ENCODE measurements around the gene PRCD. TPM values are rescaled to one million over a fixed set of nuclear protein-coding genes. Genes with fewer than 3 reads are reported as not detected.

Gene PRCD
- total and polyA plus RNA-seq, 3 donors from 2014 or later, result 3.2 to 4.6 (median 3.8) TPM

DNA sequence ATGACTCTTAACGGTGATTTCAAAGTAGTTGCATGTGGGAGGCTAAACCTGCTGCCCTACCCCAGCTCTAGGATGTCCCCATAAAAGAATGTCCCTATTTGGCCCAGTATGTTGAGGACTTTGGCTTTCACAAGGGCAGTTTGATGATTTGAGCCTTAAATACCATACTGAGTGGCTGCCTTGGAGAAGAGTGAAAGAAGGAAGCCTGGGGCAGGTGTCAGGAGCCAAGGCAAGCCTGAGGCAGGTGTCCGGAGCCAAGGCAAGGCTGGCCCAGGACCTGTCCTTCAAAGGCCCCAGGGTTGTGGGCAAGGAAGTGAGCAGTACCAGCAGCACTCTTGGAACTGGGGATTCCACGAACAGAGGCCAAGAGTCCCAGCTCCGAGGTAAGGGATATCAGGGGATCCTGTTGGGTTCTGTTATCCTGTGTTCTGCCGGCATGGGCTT, 27.2 kb downstream of the PRCD start:
- no peak overlapping the region for H3K4me3 ChIP-seq
- no peak for TF ChIP-seq CTCF (IDR thresholded peaks at IDR 0.05)
- no peak for TF ChIP-seq POLR2A (IDR thresholded peaks at IDR 0.05)
- H3K27ac ChIP-seq, result no peak overlapping the region
- no peak for DNase-seq
- H3K9me3 ChIP-seq, result no peaks in the 10 kb centered on the region
- H3K4me1 ChIP-seq, result peaks cover 25% of the 10 kb centered on the region
- no peaks in the 10 kb centered on the region for H3K36me3 ChIP-seq (ENCODE audit: low read depth, missing control alignments)
- H3K27me3 ChIP-seq, result no peaks in the 10 kb centered on the region
- intact Hi-C loops (cut with DNase I; ENCODE audit: low total_unique reads), result no loop called here
- 77 to 84% methylated on average over 5 of the region's 5 CpGs for WGBS, 2 donors

DNA sequence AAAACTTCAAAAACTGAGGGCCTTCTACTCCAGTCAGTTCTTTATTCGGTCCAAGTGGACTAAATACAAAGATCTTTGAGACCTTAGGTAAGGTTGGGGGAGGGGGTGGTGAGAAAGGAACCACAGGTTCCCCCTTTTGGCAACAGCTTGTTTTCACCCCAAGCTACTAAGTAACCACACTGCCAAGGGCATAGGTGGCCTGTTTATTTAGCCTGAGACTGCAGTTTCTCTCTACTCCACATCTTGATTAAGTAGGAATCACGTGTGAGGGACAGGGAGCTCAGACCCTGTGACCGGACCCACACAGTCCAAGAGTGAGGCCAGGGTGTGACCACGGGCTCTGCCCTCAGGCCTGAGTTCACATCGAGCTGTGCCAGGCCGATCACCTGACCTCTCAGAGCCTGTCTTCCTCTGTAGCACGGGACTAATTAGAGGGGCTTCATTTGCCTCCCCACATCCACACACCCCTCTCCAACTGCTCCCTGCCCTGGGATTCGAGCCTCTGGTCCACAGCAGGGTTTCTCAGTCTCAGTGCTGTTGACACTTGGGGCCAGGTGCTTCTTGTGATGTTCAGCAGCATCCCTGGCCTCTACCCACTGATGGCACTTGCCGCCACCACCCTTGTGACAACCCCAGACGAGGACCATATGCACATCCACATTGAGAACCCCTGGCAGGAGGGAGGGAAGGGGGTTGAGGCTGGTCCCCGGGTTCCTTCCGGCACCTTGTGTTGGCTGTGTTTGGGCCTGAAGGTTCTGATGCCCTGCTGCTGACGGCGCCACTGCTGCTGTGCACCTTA, 28.0 kb downstream of the PRCD start:
- DNase-seq, result peak; percentile 70
- H3K9me3 ChIP-seq, result no peaks in the 10 kb centered on the region
- TF ChIP-seq POLR2A (IDR thresholded peaks at IDR 0.05), result no peak
- TF ChIP-seq CTCF (IDR thresholded peaks at IDR 0.05), result no peak
- H3K4me1 ChIP-seq, result peaks cover 20% of the 10 kb centered on the region
- intact Hi-C loops (cut with DNase I; ENCODE audit: low total_unique reads), result no loop called here
- WGBS, 2 donors, result 70 to 71% methylated on average over 12 to 14 of the region's 14 CpGs
- peak overlapping the region; percentile 30 to 50 for H3K27ac ChIP-seq
- H3K36me3 ChIP-seq (ENCODE audit: low read depth, missing control alignments), result no peaks in the 10 kb centered on the region
- H3K27me3 ChIP-seq, result no peaks in the 10 kb centered on the region
- no peak overlapping the region for H3K4me3 ChIP-seq

- Histone ChIP-seq H3K36me3 (ENCODE audit: low read depth, missing control alignments) (no peaks in the 10 kb centered on the region), H3K4me1 (peaks cover 20% of the 10 kb centered on the region), H3K4me3 (no peak overlapping the region), H3K27ac (no peak overlapping the region), H3K27me3 (no peaks in the 10 kb centered on the region), H3K9me3 (no peaks in the 10 kb centered on the region)
- WGBS, 2 donors, result 59 to 62% methylated on average over 16 to 19 of the region's 19 CpGs
- no peak for TF ChIP-seq POLR2A (IDR thresholded peaks at IDR 0.05)
- no peak for DNase-seq
- intact Hi-C loops (cut with DNase I; ENCODE audit: low total_unique reads), result no loop called here
These were observed 29.0 kb downstream of the PRCD start for GRCh38 chr17:76568811-76569221.

DNA sequence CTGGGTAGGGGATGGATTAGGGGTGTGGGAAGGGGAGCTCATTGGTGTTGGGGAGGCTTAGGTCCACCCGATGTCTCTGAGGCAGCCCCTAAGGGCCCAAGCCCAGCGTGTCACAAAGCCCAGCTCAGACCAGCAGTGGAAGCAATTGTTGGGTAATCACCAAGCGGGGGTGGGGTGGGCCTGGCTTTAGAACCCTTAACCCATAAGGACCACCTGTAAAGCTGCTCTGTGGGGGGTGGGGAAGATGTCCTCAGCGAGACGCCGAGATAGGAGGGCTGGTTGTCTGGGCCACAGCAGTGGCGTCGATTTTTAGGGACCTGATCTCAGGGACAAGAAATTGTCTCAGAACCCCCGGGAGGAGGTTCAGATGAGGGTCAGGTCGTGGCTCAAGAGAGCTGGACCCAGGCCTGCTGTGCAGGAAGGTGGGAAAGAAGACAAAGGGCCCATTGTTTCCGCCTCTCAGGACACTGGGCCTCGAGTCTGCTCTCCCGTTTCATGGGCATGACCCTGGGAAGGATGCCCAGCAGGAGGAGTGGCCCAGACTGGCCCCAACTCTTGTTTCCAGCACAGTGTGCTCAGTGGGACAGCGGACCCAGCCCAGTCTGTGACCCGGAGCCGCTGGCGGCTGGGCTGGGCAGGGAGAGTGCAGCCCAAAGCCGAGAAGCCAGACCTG, 29.9 kb downstream of the PRCD start:
- Histone ChIP-seq H3K27me3 (no peaks in the 10 kb centered on the region), H3K9me3 (no peaks in the 10 kb centered on the region), H3K36me3 (ENCODE audit: low read depth, missing control alignments) (no peaks in the 10 kb centered on the region), H3K27ac (peak overlapping the region; percentile 41 to 77), H3K4me3 (no peak overlapping the region), H3K4me1 (peaks cover 20% of the 10 kb centered on the region)
- peak; percentile 94 for DNase-seq
- intact Hi-C loops (cut with DNase I; ENCODE audit: low total_unique reads), result no loop called here
- 50 to 67% methylated on average over 12 to 18 of the region's 18 CpGs for WGBS, 2 donors
- TF ChIP-seq POLR2A (IDR thresholded peaks at IDR 0.05) (no peak), CTCF (IDR thresholded peaks at IDR 0.05) (no peak)

- WGBS, 2 donors, result 72 to 84% methylated on average over 5 to 7 of the region's 7 CpGs
- no peaks in the 10 kb centered on the region for H3K36me3 ChIP-seq (ENCODE audit: low read depth, missing control alignments)
- DNase-seq, result no peak
- H3K4me1 ChIP-seq, result peaks cover 20% of the 10 kb centered on the region
- intact Hi-C loops (cut with DNase I; ENCODE audit: low total_unique reads), result no loop called here
- peak overlapping the region; percentile 3 to 77 for H3K27ac ChIP-seq
- no peaks in the 10 kb centered on the region for H3K9me3 ChIP-seq
- no peak for TF ChIP-seq POLR2A (IDR thresholded peaks at IDR 0.05)
- TF ChIP-seq CTCF (IDR thresholded peaks at IDR 0.05), result no peak
- no peaks in the 10 kb centered on the region for H3K27me3 ChIP-seq
- no peak overlapping the region for H3K4me3 ChIP-seq
These were observed 30.6 kb downstream of the PRCD start for GRCh38 chr17:76570457-76570856.

All from testis (tissue), 3 donors.